Nephron progenitor cell (in vitro differentiated cells): ENCODE measurements around the gene GPR158.

Source experiments
- DNase-seq: peaks from one replicate; pipeline ENCODE4 v3.0.0; 2021
- H3K27ac Mint-ChIP-seq: 2 replicates; pipeline ENCODE4 v1.8.0; 2021; ENCODE audit warnings: mild to moderate bottlenecking, moderate library complexity, mixed read lengths
- H3K27me3 Mint-ChIP-seq: 2 replicates; pipeline ENCODE4 v1.8.0; 2021; ENCODE audit warnings: mild to moderate bottlenecking, low read depth, mixed read lengths; ENCODE audit not compliant: poor library complexity
- H3K36me3 Mint-ChIP-seq: 2 replicates; pipeline ENCODE4 v1.8.0; 2021; ENCODE audit warnings: low read depth, mixed read lengths
- H3K4me1 Mint-ChIP-seq: 2 replicates; pipeline ENCODE4 v1.8.0; 2021; ENCODE audit warnings: mixed read lengths
- H3K4me3 Mint-ChIP-seq: 2 replicates; pipeline ENCODE4 v1.8.0; 2021; ENCODE audit warnings: mild to moderate bottlenecking, moderate library complexity, mixed read lengths
- H3K9me3 Mint-ChIP-seq: 2 replicates; pipeline ENCODE4 v1.8.0; 2021; ENCODE audit warnings: mild to moderate bottlenecking, moderate library complexity, mixed read lengths
- CTCF ChIP-seq: fragments of 200-600 bp; sonication (generic); IDR thresholded peaks from 2 replicates; pipeline ENCODE4 v1.5.0; 2021; ENCODE audit warnings: antibody characterized with exemption

The GPR158 gene

GRCh38 chr10:25561758-25562157, 387.0 kb downstream of the GPR158 start:
- peaks cover 11% of the 10 kb centered on the region for H3K4me1 Mint-ChIP-seq
- H3K9me3 Mint-ChIP-seq: no peaks in the 10 kb centered on the region
- H3K27ac Mint-ChIP-seq: no peak overlapping the region
- DNase-seq: no peak
- peaks cover 4% of the 10 kb centered on the region for H3K27me3 Mint-ChIP-seq
- no peak for TF ChIP-seq CTCF
- no peaks in the 10 kb centered on the region for H3K36me3 Mint-ChIP-seq
- no peak overlapping the region for H3K4me3 Mint-ChIP-seq

GRCh38 chr10:25562547-25562946, 387.7 kb downstream of the GPR158 start:
- Mint-ChIP-seq H3K4me1 (peaks cover 5% of the 10 kb centered on the region), H3K36me3 (no peaks in the 10 kb centered on the region), H3K27ac (no peak overlapping the region), H3K9me3 (no peaks in the 10 kb centered on the region), H3K4me3 (no peak overlapping the region), H3K27me3 (peaks cover 4% of the 10 kb centered on the region)
- no peak for TF ChIP-seq CTCF
- DNase-seq: no peak

- Mint-ChIP-seq H3K4me3 (no peak overlapping the region), H3K4me1 (peaks cover 5% of the 10 kb centered on the region), H3K27me3 (no peaks in the 10 kb centered on the region), H3K9me3 (no peaks in the 10 kb centered on the region), H3K36me3 (no peaks in the 10 kb centered on the region), H3K27ac (no peak overlapping the region)
- no peak for DNase-seq
- TF ChIP-seq CTCF: no peak
Measured at GRCh38 chr10:25564351-25564750, 389.6 kb downstream of the GPR158 start.

GRCh38 chr10:25565570-25565969, 390.8 kb downstream of the GPR158 start:
- no peak for DNase-seq
- no peak for TF ChIP-seq CTCF
- Mint-ChIP-seq H3K36me3 (no peaks in the 10 kb centered on the region), H3K4me1 (peaks cover 5% of the 10 kb centered on the region), H3K9me3 (no peaks in the 10 kb centered on the region), H3K27me3 (no peaks in the 10 kb centered on the region), H3K27ac (no peak overlapping the region), H3K4me3 (no peak overlapping the region)

GRCh38 chr10:25573316-25573715, 398.5 kb downstream of the GPR158 start:
- no peak overlapping the region for H3K4me3 Mint-ChIP-seq
- no peak overlapping the region for H3K27ac Mint-ChIP-seq
- no peak for DNase-seq
- no peaks in the 10 kb centered on the region for H3K27me3 Mint-ChIP-seq
- H3K4me1 Mint-ChIP-seq: no peaks in the 10 kb centered on the region
- H3K36me3 Mint-ChIP-seq: no peaks in the 10 kb centered on the region
- H3K9me3 Mint-ChIP-seq: no peaks in the 10 kb centered on the region
- no peak for TF ChIP-seq CTCF

GRCh38 chr10:25575343-25575742, 400.5 kb downstream of the GPR158 start:
- no peak overlapping the region for H3K27ac Mint-ChIP-seq
- H3K36me3 Mint-ChIP-seq: no peaks in the 10 kb centered on the region
- no peak overlapping the region for H3K4me3 Mint-ChIP-seq
- H3K27me3 Mint-ChIP-seq: no peaks in the 10 kb centered on the region
- no peak for TF ChIP-seq CTCF
- DNase-seq: no peak
- no peaks in the 10 kb centered on the region for H3K4me1 Mint-ChIP-seq
- no peaks in the 10 kb centered on the region for H3K9me3 Mint-ChIP-seq
